HK-2 (cell line): Measurements from ENCODE around the gene SNED1.

ENCODE experiments used
- DNase-seq: peaks from one replicate; pipeline ENCODE4 v3.0.0-alpha.2; 2018; ENCODE audit not compliant: unreplicated experiment

Gene SNED1

DNA sequence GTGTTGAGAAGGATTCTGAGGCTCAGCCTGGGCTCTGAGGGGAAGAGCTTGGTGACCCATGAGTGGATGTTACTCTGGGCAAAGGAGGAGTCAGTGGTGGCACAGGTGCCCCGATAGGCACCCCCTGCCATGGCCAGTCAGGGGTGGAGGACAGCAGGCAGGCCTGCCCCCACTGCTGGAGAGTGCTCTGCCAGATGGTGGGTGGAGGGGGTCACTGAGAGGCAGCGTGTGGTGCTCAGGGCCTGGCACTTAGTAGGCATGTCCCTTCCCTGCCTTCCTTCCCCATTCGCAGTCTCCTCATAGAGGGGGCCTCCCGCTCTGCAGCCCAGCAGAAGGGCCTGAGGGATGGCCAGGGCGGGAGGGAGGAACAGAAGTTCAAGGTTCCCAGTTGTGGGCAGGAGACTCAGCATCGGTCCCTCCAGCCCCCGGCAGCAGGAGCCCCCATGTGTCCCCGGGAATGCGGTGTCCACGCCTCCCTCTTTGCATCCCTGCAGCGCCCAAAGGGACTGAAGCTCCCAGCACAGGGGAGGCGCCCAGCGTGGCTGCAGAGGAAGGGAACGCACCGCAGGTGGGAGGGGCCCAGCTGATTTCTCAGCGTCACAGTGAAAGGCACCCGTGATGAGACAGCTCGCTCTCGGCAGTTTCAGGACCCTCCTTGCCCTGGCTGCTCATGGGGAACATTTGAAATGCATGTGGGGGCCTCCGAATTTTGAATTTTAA, 5.7 kb upstream of the SNED1 start:
- DNase-seq, result no peak

DNA sequence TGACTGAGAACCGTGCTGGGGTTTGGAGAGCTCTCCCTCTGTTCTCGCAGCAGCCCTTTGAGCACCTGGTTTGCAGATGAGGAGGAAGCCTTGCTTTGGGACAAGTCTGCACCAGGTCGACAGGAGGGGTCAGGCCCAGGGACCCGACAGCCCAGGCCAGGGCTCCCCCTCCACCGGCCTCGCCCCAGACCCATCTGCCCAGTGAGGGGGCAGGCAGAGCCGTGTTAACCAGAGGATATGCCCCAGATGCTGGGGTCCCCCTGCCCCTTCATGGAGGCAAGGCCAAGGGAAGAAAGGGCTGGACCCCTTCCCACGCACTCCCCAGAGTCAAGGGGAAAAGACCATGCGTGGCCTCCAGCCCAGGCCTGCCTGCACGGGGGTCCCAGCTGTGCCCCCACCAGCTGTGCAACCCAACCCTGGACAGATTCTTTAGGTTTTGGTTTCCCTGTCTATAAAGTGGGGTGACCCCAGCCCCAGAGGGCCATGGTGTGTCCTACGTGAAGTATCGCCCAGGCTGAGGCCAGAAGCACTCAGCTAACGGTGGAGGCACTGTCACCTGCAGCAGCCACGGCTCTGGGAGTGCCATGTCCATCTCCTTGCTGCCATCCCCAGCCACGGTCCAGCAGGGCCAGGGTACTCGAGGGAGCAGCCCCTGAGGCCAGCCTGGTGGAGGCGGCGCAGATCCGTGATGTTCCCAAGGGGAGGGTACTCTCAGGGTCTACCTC, 4.8 kb upstream of the SNED1 start:
- DNase-seq, result no peak

DNA sequence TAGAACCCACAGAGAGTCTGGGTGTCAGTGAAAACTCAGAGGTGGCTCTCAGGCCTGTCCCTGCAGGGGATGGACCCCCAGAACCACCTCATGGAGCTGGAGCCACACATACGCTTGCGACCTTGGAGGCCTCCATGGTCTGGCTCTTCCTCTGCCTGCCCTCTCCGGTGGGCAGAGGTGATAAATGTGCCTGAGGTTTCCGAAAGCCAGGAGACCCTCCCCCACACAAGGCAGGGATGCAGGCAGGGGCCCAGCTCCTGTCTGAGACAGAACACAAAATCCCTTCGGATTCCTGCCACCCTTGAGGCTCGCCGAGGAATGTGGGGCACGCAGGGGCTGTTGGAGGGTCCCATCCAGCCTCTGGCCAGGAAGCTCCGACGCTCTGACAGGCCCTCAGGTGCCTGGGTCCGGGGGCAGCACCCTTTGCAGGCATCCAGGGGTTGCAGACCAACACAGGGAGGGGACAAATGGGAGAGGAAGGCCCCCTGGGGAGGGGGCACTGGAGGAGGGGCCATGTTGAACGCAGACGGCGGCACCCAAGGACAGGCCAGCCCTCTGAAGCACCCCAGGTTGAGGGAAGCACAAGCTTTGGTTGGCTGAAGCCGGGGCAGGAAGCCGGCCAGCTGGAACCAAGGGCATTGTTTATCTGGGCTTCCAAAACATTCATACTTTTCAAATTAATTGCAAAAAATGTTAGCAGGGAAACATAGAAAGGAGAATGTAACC, 4.1 kb upstream of the SNED1 start:
- no peak for DNase-seq

DNA sequence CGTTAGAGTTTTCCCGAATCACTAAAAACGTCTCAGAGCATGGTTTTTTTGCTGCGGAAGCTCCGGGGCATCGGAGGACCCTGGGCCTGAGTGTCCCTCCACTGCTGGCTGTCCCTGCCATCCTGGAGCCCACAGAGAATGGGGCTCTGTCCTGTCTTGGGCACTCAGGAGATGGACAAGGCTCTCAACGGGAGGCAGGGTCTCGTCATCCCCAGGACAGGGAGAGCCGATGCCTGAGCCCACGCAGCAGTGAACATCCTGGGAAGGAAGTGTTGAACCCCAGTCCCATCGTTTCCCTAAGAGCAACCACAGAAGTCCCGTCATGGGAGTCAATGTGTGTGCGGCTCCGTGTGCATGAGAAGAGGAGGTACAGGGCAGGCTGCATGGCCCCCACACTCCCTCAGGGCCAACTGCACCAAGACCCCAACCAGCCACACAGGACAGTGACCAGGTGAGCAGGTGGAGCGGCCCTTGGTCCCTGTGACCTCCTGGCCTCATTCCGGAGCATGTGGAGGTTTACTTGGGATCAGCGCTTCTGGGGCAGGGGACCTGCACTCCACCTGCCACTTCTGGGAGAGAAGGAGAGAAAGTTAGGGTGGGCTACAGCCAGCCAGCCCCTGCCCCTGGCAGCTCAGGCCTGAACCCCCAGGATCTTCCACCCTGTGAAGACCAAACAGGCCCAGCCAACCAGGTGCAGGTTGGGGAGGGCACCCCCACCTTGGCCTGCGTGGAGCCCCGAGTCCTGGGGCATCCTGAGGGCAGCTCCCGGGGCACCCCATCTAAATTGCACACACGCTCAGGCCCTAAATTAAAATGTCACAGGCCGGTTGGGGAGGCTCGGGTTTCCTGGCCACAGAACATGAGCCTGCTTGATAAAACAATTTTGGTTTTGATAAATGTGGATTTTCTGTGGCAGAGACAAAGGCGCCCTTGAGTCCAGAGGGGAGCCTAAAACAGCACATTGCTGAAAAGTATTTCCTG, 3.1 kb upstream of the SNED1 start:
- DNase-seq, result no peak

DNA sequence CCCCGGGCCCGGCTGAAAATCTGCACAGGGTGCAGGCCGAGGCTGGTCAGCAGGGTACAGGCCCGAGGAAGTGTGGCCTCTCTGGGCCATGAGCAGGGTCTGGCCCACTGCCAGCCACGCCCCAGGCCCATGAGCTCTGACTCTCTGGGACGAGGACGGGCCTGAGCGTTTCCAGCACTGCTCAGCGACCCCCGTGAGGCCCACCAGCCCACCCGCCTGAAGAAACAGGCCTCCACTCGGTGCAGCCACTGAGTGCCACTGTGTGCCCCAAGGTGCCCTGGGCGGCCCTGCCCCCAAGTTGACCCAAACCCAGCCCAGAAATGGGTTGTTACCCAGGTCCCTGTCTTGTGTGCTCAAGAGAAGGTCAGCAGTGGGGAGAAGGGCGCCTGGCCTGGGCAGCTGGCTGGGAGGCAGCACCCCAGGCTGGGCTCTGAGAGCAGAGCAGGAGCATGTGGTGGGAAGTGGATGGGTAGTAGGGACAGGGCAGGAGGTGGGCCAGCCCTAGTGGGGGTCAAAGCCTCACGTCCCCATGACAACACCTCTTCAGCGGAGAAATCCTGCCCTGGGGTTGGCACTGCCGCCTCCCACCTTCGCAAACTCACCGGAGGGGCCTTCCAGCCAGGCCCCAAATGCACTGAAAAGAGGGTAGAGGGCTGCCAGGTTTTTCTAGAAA, 2.1 kb upstream of the SNED1 start:
- no peak for DNase-seq

DNA sequence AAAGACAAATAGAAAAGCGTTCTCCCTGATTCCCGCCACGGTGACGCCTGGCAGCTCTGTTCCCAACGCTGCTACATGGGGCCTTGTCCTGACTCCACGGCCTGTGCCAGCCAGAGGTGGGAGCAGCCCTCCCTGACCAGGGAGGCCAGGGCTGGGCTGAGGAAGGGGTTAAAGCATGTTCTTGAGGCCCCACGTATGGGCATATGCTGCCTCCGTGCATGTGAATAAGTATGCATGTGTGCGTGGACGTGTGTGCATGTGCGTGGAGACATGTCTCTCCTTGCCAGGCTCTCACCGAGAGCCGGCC, 1.6 kb upstream of the SNED1 start:
- no peak for DNase-seq

DNA sequence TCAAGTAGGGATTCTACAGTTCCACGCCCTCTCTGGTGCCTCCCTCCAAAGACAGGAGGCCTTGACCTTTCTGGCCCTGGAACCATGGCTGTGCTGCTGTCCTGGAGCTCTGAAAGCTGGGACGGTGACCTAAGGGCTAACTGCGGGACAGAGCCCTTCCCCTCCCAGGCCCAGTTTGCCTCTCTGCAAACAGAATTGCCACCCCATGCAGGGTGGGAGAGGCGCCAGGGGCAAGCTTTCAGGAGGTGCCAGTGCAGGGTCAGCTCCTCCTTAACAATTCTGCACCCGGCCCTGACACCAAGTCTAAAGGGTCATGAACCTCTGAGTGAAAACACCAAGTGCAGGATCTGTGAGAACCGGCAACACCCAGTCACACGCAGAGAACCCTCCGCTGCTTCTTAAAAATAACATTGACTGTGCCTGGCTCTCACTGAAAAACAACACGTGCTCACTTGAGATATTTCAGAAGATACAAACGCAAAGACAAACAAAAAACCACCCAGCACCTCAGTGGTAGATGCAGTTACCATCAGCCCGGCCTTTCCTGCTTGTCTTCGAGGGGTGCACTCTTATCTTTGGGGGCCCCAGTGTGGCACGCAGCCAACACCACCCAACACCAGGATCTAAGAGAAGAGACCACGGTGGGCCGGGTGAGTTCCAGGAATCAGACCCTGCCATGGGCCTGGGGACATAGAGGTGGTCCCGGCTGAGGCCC, 1.1 kb upstream of the SNED1 start:
- DNase-seq, result no peak

DNA sequence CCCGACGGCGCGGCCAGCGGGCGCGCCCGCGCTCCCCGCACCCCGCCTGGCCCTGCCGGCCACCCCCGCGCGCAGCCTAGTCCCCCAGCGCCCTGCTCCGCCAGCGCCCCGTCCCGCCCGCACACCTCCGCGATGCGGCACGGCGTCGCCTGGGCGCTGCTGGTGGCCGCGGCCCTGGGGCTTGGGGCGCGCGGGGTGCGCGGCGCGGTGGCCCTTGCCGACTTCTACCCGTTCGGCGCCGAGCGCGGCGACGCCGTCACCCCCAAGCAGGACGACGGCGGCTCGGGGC, 232 bp downstream of the SNED1 start:
- DNase-seq, result no peak

DNA sequence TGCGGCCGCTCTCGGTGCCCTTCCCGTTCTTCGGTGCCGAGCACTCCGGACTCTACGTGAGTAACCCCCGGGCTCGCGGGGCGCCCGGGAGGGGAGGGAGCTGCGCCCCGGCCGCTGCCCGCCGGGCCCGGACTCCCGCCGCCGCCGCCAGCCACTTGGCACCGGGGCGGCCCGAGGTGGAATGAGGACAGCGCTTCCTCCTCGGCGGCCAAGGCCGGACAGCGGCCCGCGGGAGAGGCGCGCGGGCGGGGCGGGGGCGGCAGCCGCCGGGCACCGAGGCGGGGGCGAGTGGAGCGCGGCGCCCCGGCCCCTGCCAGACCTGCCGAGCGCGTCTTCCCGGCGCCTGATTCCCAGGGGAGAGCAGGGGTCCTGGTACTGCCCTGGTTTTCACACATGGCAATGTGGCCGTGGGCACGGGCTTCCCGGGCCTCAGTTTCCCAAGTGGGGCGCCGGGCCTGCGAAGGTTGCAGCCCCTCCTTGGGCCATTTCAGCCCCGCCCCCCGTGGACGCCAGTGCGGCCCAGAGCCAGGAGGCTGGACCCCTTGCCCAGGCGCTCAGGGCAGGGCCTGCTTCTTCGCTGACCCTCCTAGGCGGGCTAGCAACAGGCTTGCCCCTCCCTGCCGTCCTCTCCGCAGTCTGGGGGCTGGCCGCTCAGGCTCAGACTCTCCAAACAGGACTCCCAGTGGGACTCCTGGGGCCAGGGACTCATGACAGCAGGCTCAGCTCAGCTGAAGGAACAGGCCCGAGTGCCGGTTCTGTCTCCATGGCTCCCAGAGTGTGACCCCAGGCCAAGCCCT, 775 bp downstream of the SNED1 start:
- no peak for DNase-seq

DNA sequence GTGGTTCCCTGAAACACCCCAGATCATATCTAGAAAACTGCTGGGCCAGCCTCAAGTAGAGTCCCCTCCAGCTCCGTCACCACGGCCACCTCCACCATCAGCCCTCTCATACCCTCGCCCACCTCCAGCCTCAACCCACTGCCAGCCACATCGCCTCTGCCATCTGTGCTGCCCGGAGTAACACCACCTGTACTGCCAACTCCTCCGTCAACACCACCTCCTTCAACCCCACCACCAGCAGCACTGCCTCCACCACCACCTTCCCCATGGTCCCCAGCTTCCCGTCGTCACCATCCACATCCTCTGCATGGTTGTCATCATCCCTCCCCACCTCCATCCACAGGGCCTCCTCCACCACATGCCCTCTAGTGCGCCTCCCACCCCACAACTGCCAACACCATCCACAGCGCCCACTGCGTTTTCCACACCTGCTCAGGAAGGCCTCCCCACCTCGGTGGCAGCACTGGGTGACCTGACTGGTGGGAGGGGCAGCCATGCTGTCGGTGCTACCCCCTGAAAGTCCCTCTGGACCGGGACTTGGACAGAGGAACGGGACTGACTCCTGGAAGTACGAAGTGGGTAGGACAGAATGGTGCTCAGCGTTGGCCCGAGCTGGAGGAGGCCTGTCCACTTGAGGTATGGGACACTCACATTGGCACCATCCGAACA, 1.6 kb downstream of the SNED1 start:
- DNase-seq, result no peak

DNA sequence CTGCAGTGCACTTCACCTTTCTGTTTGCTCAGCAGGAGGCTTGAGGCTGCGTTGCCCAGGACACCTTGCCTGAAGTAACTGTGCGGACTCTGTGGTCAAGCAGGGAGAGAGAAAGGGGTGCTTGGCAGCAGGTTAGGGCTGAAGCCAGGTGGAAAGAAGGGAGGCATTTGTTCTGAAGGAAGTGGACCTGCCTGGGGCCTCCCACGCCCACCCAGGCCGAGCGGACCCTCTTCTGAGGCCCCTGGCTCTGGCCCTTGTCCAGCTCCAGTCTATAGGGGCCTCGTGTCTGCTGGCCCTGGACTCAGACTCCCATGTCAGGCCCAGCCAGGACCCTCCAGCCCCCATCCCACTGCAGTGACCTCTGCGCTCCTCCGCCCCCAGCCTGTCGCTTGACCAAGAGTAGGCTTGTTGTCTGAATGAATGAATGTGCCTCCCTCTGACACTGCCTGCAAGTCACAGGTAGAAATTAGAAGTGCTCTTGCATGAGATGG, 2.5 kb downstream of the SNED1 start:
- no peak for DNase-seq

DNA sequence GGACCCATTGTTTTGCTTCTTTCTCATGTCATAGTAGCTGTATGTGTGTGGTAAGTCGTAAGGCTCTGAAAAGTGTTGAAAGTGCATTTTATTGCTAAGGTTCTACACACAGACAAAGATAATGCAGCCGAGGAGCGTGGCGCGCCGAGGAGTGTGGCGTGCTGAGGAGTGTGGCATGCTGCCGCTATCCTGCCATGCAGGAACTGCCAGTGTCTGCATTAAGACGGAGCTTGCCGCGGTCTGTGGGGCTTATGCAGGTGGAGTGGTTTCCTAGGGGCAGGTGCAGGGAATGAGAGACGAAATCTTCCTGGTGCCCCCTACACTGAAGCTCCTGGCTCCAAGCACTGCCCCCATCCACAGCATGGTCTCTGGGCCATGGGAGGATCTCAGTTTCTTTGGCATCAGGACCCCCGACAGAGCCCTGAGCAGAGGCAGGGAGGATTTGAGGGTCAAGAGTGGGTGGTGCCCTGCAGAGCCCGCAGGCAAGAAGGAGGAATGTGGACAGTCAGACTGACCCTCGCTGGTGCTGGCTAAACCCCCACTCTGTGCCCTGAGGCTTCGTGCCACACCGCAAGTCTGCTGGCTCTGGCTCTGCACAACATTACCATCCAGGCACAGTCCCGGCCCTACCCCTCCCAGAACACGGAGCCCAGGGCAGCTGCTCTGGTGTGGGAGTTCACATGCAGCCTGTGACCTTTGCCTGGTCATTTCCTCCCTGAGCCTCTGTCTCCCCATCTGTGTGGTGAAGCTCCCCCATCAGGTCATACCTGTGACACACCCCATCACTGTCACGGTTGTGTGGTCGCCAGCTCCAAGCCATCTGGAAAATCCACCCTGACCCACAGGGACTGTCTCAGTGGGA, 3.2 kb downstream of the SNED1 start:
- DNase-seq, result no peak

DNA sequence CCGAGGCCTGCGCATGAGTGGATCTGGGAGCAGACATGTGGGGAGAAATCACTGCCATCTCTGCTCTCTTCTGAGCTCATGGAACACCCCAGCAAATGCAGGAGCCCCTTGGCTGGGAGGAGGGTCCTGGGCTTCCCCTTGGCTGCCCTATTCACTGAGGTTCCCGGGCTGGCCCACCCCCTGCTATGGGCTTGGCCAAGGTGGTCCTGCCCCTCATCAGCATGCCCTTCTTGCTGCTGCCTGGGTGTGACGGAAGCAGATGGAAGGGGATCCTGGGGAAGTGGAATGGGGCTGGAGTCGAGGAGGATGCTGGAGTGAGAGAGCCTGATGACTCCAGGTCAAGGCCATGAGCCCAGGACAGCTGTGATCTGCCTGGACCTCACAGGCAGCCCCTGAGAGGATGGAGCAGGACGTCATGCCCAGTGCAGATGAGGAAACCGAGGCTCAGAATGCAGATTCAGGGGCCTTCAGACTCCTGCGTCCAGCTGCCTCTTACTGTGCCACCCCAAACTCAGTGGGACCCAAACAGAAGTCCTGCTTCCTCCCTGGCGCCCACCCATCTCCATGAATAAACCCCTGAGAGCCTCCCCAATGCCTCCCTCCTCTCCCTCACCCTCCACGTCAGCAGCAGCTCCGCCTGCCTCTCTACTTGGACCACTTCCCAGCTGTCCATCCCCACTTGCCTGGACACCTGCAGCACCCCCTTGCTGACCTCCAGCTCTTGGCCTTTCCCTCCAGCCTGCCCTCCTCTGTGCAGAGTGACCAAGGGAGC, 4.0 kb downstream of the SNED1 start:
- no peak for DNase-seq

DNA sequence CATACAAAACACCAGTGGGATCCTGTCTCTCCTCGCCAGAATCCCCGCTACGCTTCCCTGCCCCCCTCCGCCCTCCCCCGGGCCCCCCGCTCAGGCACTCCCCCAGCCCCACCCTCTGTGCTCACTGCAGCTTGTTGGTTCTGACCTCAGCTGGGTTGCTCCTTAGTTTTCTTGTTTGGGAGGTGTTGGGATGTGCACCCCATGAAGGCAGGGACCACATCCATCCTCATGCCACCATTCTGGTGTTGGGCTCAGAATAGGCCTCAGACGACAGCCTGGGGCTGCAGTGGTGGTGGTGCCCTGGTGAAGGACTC, 4.6 kb downstream of the SNED1 start:
- no peak for DNase-seq

DNA sequence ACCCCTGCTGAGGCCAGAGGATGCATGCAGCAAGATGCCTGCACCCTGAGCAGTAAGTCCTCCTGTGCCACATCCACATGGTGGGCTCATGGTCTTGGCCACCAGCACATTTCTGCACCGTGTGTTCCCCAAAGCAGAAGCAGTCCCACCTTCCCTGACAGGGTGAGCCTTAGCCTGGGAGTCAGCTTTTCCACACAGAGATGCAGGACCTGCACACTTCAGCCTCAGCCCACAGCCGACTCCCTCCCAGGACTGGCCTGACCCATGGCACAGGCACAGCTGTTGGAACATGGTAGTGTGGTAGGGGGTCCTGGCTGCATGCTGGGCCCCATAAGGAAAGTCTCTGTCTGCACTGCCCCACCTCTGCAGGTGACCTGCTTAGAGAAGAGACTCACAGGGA, 5.0 kb downstream of the SNED1 start:
- no peak for DNase-seq

DNA sequence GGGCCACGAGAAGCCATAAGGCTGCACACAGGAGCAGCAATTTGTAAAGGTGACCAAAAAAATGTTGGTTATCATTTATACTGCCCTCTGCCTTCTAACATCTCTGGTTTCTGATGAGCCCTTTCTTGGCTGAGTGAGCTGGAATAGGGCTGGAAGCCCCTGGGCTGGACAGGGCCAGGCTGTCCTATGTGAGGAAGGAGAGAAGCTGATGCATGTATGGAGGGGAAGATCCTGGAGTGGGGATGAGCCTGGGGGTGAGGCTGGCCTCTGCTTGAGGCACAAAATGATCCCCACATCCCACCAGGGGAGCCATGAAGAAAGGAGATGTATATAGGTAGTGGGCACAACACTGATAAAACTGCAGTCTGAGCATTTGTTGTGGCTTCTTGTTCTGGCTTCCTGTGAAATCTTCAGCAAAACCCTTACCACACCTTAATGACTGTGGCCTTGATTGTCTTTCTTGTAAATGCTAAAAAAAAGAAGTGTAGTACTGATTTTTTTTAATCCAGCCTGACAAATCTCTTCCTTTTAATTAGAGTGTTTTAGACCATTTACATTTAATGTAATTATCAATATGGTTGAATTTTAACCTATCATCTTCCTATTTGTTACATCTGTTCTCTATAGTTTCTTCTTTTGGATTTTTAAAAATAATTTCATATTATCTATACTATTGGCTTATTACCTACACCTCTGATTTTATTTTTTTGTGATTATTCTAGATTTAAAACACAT, 5.6 kb downstream of the SNED1 start:
- DNase-seq, result no peak

DNA sequence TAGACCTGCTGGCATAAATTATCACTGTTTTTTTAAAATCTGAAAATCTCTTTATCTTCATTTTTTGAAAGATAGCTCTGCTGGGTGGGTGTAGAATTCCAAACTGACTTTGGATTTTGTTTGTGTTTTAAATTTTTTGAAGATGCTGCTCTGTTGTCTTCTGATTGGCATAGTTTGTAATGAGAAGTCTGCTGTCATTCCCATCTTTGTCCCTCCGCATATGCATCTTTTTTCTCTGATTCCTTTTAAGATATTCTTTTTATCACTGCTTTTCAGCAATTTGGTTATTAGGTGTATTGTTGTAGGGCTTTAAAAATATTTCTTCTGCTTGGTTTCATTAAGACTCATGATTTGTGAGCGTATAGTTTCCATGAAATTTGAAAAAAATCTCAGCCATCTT, 7.2 kb downstream of the SNED1 start:
- no peak for DNase-seq
